ENCODE results near the gene IGSF8. TPM values are rescaled to one million over a fixed set of nuclear protein-coding genes. Genes with fewer than 3 reads are reported as not detected.

IGSF8 gene
- polyA plus RNA-seq, 1 donor from 2014 or later: 27.3 TPM

DNA sequence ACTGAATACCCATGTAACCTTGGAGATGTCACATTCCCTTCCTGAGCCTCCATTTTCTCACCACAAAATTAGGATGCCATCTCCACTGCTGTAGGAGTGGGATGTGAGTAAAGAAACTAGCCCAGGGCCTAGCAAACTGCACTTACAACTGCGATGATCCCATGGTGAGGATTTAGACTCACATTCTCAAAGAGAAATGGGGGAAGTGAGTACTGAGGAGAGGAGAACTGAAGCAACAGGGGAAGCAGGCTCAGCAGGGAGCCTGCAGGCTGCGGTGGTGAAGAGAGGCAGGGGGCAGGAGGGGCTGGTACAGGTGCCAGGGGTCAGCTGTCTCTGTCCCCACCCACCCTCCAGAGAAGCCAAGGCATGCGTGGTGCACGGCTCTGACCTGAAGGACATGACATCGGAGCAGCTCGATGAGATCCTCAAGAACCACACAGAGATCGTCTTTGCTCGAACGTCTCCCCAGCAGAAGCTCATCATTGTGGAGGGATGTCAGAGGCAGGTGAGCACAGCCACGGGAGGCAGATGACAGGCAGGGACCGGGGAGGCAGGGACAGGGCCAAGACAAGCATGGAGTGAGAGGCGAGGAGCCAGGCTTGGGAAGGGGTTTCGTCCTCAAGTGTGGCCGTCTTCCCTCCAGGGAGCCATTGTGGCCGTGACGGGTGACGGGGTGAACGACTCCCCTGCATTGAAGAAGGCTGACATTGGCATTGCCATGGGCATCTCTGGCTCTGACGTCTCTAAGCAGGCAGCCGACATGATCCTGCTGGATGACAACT is 36.6 kb upstream of the IGSF8 start:
- H3K9ac ChIP-seq (ENCODE audit: low read length): no peak overlapping the region
- H3K4me3 ChIP-seq (ENCODE audit: low read length): no peak overlapping the region
- H3K79me2 ChIP-seq (replicated peaks; ENCODE audit: insufficient read depth, low read length): no peaks in the 10 kb centered on the region
- TF ChIP-seq MXI1 (conservative IDR thresholded peaks at IDR 0.05; ENCODE audit: poor library complexity, severe bottlenecking): no peak
- TF ChIP-seq SMC3 (conservative IDR thresholded peaks at IDR 0.05; ENCODE audit: poor library complexity): no peak
- TF ChIP-seq, protein P1, sequence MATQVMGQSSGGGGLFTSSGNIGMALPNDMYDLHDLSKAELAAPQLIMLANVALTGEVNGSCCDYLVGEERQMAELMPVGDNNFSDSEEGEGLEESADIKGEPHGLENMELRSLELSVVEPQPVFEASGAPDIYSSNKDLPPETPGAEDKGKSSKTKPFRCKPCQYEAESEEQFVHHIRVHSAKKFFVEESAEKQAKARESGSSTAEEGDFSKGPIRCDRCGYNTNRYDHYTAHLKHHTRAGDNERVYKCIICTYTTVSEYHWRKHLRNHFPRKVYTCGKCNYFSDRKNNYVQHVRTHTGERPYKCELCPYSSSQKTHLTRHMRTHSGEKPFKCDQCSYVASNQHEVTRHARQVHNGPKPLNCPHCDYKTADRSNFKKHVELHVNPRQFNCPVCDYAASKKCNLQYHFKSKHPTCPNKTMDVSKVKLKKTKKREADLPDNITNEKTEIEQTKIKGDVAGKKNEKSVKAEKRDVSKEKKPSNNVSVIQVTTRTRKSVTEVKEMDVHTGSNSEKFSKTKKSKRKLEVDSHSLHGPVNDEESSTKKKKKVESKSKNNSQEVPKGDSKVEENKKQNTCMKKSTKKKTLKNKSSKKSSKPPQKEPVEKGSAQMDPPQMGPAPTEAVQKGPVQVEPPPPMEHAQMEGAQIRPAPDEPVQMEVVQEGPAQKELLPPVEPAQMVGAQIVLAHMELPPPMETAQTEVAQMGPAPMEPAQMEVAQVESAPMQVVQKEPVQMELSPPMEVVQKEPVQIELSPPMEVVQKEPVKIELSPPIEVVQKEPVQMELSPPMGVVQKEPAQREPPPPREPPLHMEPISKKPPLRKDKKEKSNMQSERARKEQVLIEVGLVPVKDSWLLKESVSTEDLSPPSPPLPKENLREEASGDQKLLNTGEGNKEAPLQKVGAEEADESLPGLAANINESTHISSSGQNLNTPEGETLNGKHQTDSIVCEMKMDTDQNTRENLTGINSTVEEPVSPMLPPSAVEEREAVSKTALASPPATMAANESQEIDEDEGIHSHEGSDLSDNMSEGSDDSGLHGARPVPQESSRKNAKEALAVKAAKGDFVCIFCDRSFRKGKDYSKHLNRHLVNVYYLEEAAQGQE (IDR thresholded peaks at IDR 0.05; ENCODE audit: borderline replicate concordance): no peak
- TF ChIP-seq TAF1 (IDR thresholded peaks at IDR 0.05; ENCODE audit: low read depth): no peak
- TF ChIP-seq EZH2 (IDR thresholded peaks at IDR 0.05; ENCODE audit: borderline replicate concordance, insufficient read depth, low read length, poor library complexity, severe bottlenecking): no peak
- no peak overlapping the region for H3K27ac ChIP-seq (ENCODE audit: low read length)
- H2AFZ ChIP-seq (ENCODE audit: low read depth, low read length): no peak overlapping the region
- no peaks in the 10 kb centered on the region for H3F3A ChIP-seq (ENCODE audit: insufficient read depth, low read length, poor library complexity, severe bottlenecking)
- no peaks in the 10 kb centered on the region for H3K36me3 ChIP-seq (ENCODE audit: insufficient read depth, low read length)
- no peaks in the 10 kb centered on the region for H3K27me3 ChIP-seq (ENCODE audit: insufficient read depth, low read depth, low read length)
- H3K4me2 ChIP-seq (ENCODE audit: low read length): no peak overlapping the region
- no peaks in the 10 kb centered on the region for H3K9me2 ChIP-seq (ENCODE audit: insufficient read depth, low read length)
- H4K20me1 ChIP-seq (ENCODE audit: insufficient read depth): no peaks in the 10 kb centered on the region
- no peaks in the 10 kb centered on the region for H3K9me3 ChIP-seq (ENCODE audit: low read length)

DNA sequence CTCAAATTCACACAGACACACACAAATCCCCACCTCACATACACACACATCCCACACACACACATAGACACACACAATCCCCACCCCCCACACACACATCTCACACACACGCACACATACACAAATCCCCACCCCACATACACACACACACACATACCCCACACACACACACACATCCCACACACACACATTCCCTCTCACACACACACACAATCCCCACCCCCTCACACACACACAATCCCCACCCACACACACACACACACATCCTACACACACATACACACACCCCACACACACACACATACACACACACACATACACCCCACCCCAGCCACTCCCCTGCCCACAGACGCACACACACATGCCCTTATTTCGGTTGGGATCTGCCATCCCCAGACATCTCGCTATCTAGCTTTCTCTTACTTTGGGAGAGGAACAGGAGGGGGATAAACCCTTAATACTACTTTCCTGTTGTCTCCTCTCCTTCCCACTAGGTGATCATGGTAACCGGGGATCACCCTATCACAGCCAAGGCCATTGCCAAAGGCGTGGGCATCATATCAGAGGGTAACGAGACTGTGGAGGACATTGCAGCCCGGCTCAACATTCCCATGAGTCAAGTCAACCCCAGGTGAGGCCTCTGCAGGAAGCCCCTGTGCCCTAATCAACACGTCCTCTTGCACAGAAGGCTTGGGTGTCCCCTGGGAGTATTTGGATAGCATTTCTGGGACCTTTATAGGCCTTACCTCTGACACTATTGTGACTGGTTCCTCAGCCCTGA is 35.8 kb upstream of the IGSF8 start:
- H3K9ac ChIP-seq (ENCODE audit: low read length): no peak overlapping the region
- no peaks in the 10 kb centered on the region for H3F3A ChIP-seq (ENCODE audit: insufficient read depth, low read length, poor library complexity, severe bottlenecking)
- H3K4me3 ChIP-seq (ENCODE audit: low read length): no peak overlapping the region
- no peaks in the 10 kb centered on the region for H3K9me3 ChIP-seq (ENCODE audit: low read length)
- no peaks in the 10 kb centered on the region for H3K9me2 ChIP-seq (ENCODE audit: insufficient read depth, low read length)
- H3K79me2 ChIP-seq (replicated peaks; ENCODE audit: insufficient read depth, low read length): no peaks in the 10 kb centered on the region
- TF ChIP-seq MXI1 (conservative IDR thresholded peaks at IDR 0.05; ENCODE audit: poor library complexity, severe bottlenecking) (no peak), RAD21 (conservative IDR thresholded peaks at IDR 0.05) (no peak), POLR2AphosphoS5 (IDR thresholded peaks at IDR 0.05) (no peak), EZH2 (IDR thresholded peaks at IDR 0.05; ENCODE audit: borderline replicate concordance, insufficient read depth, low read length, poor library complexity, severe bottlenecking) (no peak), SMC3 (conservative IDR thresholded peaks at IDR 0.05; ENCODE audit: poor library complexity) (no peak), EP300 (conservative IDR thresholded peaks at IDR 0.05; ENCODE audit: poor library complexity, severe bottlenecking) (no peak), TAF1 (IDR thresholded peaks at IDR 0.05; ENCODE audit: low read depth) (no peak)
- TF ChIP-seq, protein P1 (IDR thresholded peaks at IDR 0.05; ENCODE audit: borderline replicate concordance): no peak
- TF ChIP-seq, protein P2, sequence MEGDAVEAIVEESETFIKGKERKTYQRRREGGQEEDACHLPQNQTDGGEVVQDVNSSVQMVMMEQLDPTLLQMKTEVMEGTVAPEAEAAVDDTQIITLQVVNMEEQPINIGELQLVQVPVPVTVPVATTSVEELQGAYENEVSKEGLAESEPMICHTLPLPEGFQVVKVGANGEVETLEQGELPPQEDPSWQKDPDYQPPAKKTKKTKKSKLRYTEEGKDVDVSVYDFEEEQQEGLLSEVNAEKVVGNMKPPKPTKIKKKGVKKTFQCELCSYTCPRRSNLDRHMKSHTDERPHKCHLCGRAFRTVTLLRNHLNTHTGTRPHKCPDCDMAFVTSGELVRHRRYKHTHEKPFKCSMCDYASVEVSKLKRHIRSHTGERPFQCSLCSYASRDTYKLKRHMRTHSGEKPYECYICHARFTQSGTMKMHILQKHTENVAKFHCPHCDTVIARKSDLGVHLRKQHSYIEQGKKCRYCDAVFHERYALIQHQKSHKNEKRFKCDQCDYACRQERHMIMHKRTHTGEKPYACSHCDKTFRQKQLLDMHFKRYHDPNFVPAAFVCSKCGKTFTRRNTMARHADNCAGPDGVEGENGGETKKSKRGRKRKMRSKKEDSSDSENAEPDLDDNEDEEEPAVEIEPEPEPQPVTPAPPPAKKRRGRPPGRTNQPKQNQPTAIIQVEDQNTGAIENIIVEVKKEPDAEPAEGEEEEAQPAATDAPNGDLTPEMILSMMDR (IDR thresholded peaks at IDR 0.05; ENCODE audit: poor library complexity, severe bottlenecking): no peak
- H4K20me1 ChIP-seq (ENCODE audit: insufficient read depth): no peaks in the 10 kb centered on the region
- no peaks in the 10 kb centered on the region for H3K27me3 ChIP-seq (ENCODE audit: insufficient read depth, low read depth, low read length)
- no peaks in the 10 kb centered on the region for H3K36me3 ChIP-seq (ENCODE audit: insufficient read depth, low read length)
- H2AFZ ChIP-seq (ENCODE audit: low read depth, low read length): no peak overlapping the region
- no peak overlapping the region for H3K4me2 ChIP-seq (ENCODE audit: low read length)
- no peak overlapping the region for H3K27ac ChIP-seq (ENCODE audit: low read length)
